Calu3 (cell line): ENCODE measurements around the gene TMEM267. TPM values are rescaled to one million over a fixed set of nuclear protein-coding genes. Genes with fewer than 3 reads are reported as not detected.
"Not testable (repeated sequence)": the region's sequence is repeated elsewhere in the genome, so short reads cannot be mapped to it uniquely, and the experiment has no call there.

Experiments
- BruUV-seq: library from RNA; stranded (reverse); fragments of 400-500 nt; replicated peaks from 2 replicates; lab custom pipeline; 2021; lab: Mats Ljungman, UMichigan
- CTCF ChIA-PET: fragments of 300-600 bp; sonication (Branson Sonifier 250); formaldehyde crosslinking; loops from one replicate; lab custom pipeline; 2022; ENCODE audit warnings: antibody characterized with exemption; lab: Charles Lee
- DNase-seq: peaks from one replicate; pipeline ENCODE4 v3.0.0; 2022
- H3K27ac Mint-ChIP-seq: one replicate; pipeline ENCODE4 v1.8.0; 2022; ENCODE audit warnings: mixed read lengths; ENCODE audit not compliant: unreplicated experiment
- H3K27me3 Mint-ChIP-seq: one replicate; pipeline ENCODE4 v1.8.0; 2022; ENCODE audit warnings: mixed read lengths; ENCODE audit not compliant: unreplicated experiment
- H3K36me3 Mint-ChIP-seq: one replicate; pipeline ENCODE4 v1.8.0; 2022; ENCODE audit warnings: mild to moderate bottlenecking, moderate library complexity, mixed read lengths; ENCODE audit not compliant: insufficient read depth, unreplicated experiment
- H3K4me1 Mint-ChIP-seq: one replicate; pipeline ENCODE4 v1.8.0; 2022; ENCODE audit warnings: mild to moderate bottlenecking, low read depth, mixed read lengths; ENCODE audit not compliant: unreplicated experiment
- H3K4me3 Mint-ChIP-seq: one replicate; pipeline ENCODE4 v1.8.0; 2022; ENCODE audit warnings: mild to moderate bottlenecking, low read depth, moderate library complexity, mixed read lengths; ENCODE audit not compliant: unreplicated experiment
- H3K9me3 Mint-ChIP-seq: one replicate; pipeline ENCODE4 v1.8.0; 2022; ENCODE audit warnings: low read depth, mixed read lengths; ENCODE audit not compliant: unreplicated experiment
- CTCF ChIP-seq: fragments of 200-600 bp; IDR thresholded peaks from one replicate; pipeline ENCODE4 v1.8.0; 2022; ENCODE audit warnings: antibody characterized with exemption; ENCODE audit not compliant: unreplicated experiment
- intact Hi-C: fragments of 100-400 bp; cut with micrococcal nuclease; formaldehyde crosslinking; loops from one replicate; pipeline ENCODE4 v1.10.0; 2022; ENCODE audit not compliant: unreplicated experiment
- total RNA-seq: library from RNA; stranded (reverse); gene quantifications from 2 replicates; pipeline ENCODE4 v1.2.3, GENCODE V29; 2022

TMEM267 gene
- total RNA-seq, 1 experiment from 2014 or later = 23.4 TPM

- H3K36me3 Mint-ChIP-seq = peaks cover 5% of the 10 kb centered on the region
- CTCF ChIA-PET = interaction anchor here (0.7 kb wide), 1 partner anchor 36 kb away, joined by 3 read pairs; no protein-coding TSS in a partner anchor
- no peak for TF ChIP-seq CTCF
- no peaks in the 10 kb centered on the region for H3K9me3 Mint-ChIP-seq
- H3K4me1 Mint-ChIP-seq = peaks cover 51% of the 10 kb centered on the region
- BruUV-seq = no TSS peak
- DNase-seq = peak; percentile 54
- H3K4me3 Mint-ChIP-seq = no peak overlapping the region
- peak overlapping the region; percentile 70 for H3K27ac Mint-ChIP-seq
- intact Hi-C loops = loop anchor here (2.0 kb wide), 1 partner anchor 15 kb away; no protein-coding TSS in a partner anchor
- H3K27me3 Mint-ChIP-seq = no peaks in the 10 kb centered on the region
Observed at GRCh38 chr5:43425983-43426382, 57.7 kb downstream of the TMEM267 start.

GRCh38 chr5:43423086-43423485, 60.6 kb downstream of the TMEM267 start:
- H3K9me3 Mint-ChIP-seq, CTCF ChIA-PET, intact Hi-C loops, BruUV-seq, H3K4me3 Mint-ChIP-seq, H3K27me3 Mint-ChIP-seq: not testable (repeated sequence)
- Mint-ChIP-seq H3K36me3 (peaks cover 10% of the 10 kb centered on the region), H3K27ac (peak overlapping the region; percentile 79), H3K4me1 (peaks cover 49% of the 10 kb centered on the region)
- DNase-seq = peak; percentile 34

GRCh38 chr5:43422143-43422542, 61.5 kb downstream of the TMEM267 start:
- CTCF ChIA-PET = interaction anchor here (0.9 to 1.1 kb wide), 2 partner anchors 11 to 62 kb away, joined by 3 read pairs; partner anchors contain the start of gene TMEM267
- H3K27ac Mint-ChIP-seq = peak overlapping the region; percentile 79
- BruUV-seq = no TSS peak
- peak overlapping the region; percentile 38 for H3K4me3 Mint-ChIP-seq
- intact Hi-C loops = no loop called here
- H3K36me3 Mint-ChIP-seq = peaks cover 10% of the 10 kb centered on the region
- H3K9me3 Mint-ChIP-seq = no peaks in the 10 kb centered on the region
- no peak for TF ChIP-seq CTCF
- H3K27me3 Mint-ChIP-seq = no peaks in the 10 kb centered on the region
- peak; percentile 53 for DNase-seq
- peaks cover 44% of the 10 kb centered on the region for H3K4me1 Mint-ChIP-seq

GRCh38 chr5:43421450-43422133, 62.1 kb downstream of the TMEM267 start:
- Mint-ChIP-seq H3K36me3 (peaks cover 10% of the 10 kb centered on the region), H3K27me3 (no peaks in the 10 kb centered on the region), H3K27ac (peak overlapping the region; percentile 79), H3K4me1 (peaks cover 39% of the 10 kb centered on the region), H3K9me3 (no peaks in the 10 kb centered on the region), H3K4me3 (peak overlapping the region; percentile 38)
- CTCF ChIA-PET = interaction anchor here (0.9 to 1.1 kb wide), 2 partner anchors 11 to 62 kb away, joined by 3 read pairs; partner anchors contain the start of gene TMEM267
- BruUV-seq = no TSS peak
- DNase-seq = no peak
- TF ChIP-seq CTCF = no peak
- intact Hi-C loops = no loop called here

GRCh38 chr5:43420241-43420640, 63.4 kb downstream of the TMEM267 start:
- Mint-ChIP-seq H3K4me3 (no peak overlapping the region), H3K4me1 (peaks cover 42% of the 10 kb centered on the region), H3K9me3 (no peaks in the 10 kb centered on the region), H3K36me3 (peaks cover 10% of the 10 kb centered on the region), H3K27me3 (no peaks in the 10 kb centered on the region), H3K27ac (no peak overlapping the region)
- no peak for TF ChIP-seq CTCF
- CTCF ChIA-PET = no interaction called here
- BruUV-seq = no TSS peak
- intact Hi-C loops = no loop called here
- DNase-seq = no peak
